Liver (tissue), 9 donors: ENCODE data around the gene DNAJC15. TPM values are rescaled to one million over a fixed set of nuclear protein-coding genes. Genes with fewer than 3 reads are reported as not detected.
A peak's percentile ranks its signal among the peaks of the same experiment; 100 is the strongest.
"Not testable (repeated sequence)": the region's sequence is repeated elsewhere in the genome, so short reads cannot be mapped to it uniquely, and the experiment has no call there.

Source experiments
- DNase-seq: peaks from one replicate; pipeline ENCODE4 v3.0.0-alpha.2; 2017; ENCODE audit warnings: low spot score
- H3K27ac ChIP-seq, 2 donors: one replicate each; pipeline ENCODE4 v1.7.0; 2013; ENCODE audit warnings: inconsistent platforms in 2 of 2, low read length in 2 of 2, control low read depth in 1 of 2, low read depth in 1 of 2, mild to moderate bottlenecking in 1 of 2
- H3K27me3 ChIP-seq, 4 donors: one replicate each; pipeline versions ENCODE4 v1.6.1 to v1.7.0; 2013; ENCODE audit warnings: low read length in 3 of 4, inconsistent platforms in 1 of 4, mild to moderate bottlenecking in 1 of 4, moderate library complexity in 1 of 4; ENCODE audit not compliant: control insufficient read depth in 4 of 4, insufficient read depth in 4 of 4
- H3K36me3 ChIP-seq, 4 donors: one replicate each; pipeline versions ENCODE4 v1.6.1 to v1.7.0; 2013; ENCODE audit warnings: low read length in 3 of 4, mild to moderate bottlenecking in 3 of 4, low read depth in 1 of 4, moderate library complexity in 1 of 4; ENCODE audit not compliant: control insufficient read depth in 4 of 4, insufficient read depth in 3 of 4
- H3K4me1 ChIP-seq, 4 donors: one replicate each; pipeline versions ENCODE4 v1.6.1 to v1.7.0; 2013; ENCODE audit warnings: low read length in 3 of 4, mild to moderate bottlenecking in 3 of 4, moderate library complexity in 1 of 4; ENCODE audit not compliant: control insufficient read depth in 4 of 4, insufficient read depth in 4 of 4
- H3K4me3 ChIP-seq, 3 donors: one replicate each; pipeline versions ENCODE4 v1.6.1 to v1.7.0; 2013; ENCODE audit warnings: low read length in 3 of 3, control low read depth in 1 of 3, low read depth in 1 of 3, mild to moderate bottlenecking in 1 of 3
- H3K9ac ChIP-seq, 2 donors: one replicate each; pipeline ENCODE4 v1.7.0; 2013; ENCODE audit warnings: low read length in 2 of 2, mild to moderate bottlenecking in 2 of 2, moderate library complexity in 2 of 2, control low read depth in 1 of 2, low read depth in 1 of 2
- H3K9me3 ChIP-seq, 4 donors: one replicate each; pipeline versions ENCODE4 v1.6.1 to v1.7.0; 2013; ENCODE audit warnings: low read length in 3 of 4; ENCODE audit not compliant: control insufficient read depth in 4 of 4
- EGR1 ChIP-seq, 2 donors: IDR thresholded peaks; 2 replicates each; pipeline ENCODE4 v1.6.1; 2016 to 2018; ENCODE audit warnings: antibody characterized with exemption in 2 of 2, low read depth in 2 of 2
- FOXA1 ChIP-seq: IDR thresholded peaks from 2 replicates; pipeline ENCODE4 v1.6.1; 2016; ENCODE audit warnings: antibody characterized with exemption
- HNF4A ChIP-seq, 2 donors: conservative IDR thresholded peaks; 2 replicates each; pipeline ENCODE4 v1.6.1; 2016; ENCODE audit warnings: antibody characterized with exemption in 2 of 2, mild to moderate bottlenecking in 2 of 2
- HNF4G ChIP-seq: IDR thresholded peaks from 2 replicates; pipeline ENCODE4 v1.6.1; 2016; ENCODE audit warnings: antibody characterized with exemption
- JUND ChIP-seq, 2 donors: IDR thresholded peaks; 2 replicates each; pipeline ENCODE4 v1.6.1; 2016; ENCODE audit warnings: antibody characterized with exemption in 2 of 2
- MAX ChIP-seq: IDR thresholded peaks from 2 replicates; pipeline ENCODE4 v1.6.1; 2016; ENCODE audit warnings: antibody characterized with exemption
- NR2F2 ChIP-seq: IDR thresholded peaks from 2 replicates; pipeline ENCODE4 v1.6.1; 2016; ENCODE audit warnings: antibody characterized with exemption
- RAD21 ChIP-seq, 2 donors: IDR thresholded peaks; 2 replicates each; pipeline ENCODE4 v1.6.1; 2016; ENCODE audit warnings: antibody characterized with exemption in 2 of 2, mild to moderate bottlenecking in 2 of 2
- REST ChIP-seq: IDR thresholded peaks from 2 replicates; pipeline ENCODE4 v1.6.1; 2016; ENCODE audit warnings: antibody characterized with exemption, mild to moderate bottlenecking
- RXRA ChIP-seq, 2 donors: IDR thresholded peaks; 2 replicates each; pipeline ENCODE4 v1.6.1; 2017 to 2018; ENCODE audit warnings: antibody characterized with exemption in 2 of 2, mild to moderate bottlenecking in 1 of 2
- SP1 ChIP-seq: IDR thresholded peaks from 2 replicates; pipeline ENCODE4 v1.6.1; 2018; ENCODE audit warnings: antibody characterized with exemption, mild to moderate bottlenecking
- TAF1 ChIP-seq: conservative IDR thresholded peaks from 2 replicates; pipeline ENCODE4 v1.6.1; 2016; ENCODE audit warnings: antibody characterized with exemption, mild to moderate bottlenecking
- ZBTB33 ChIP-seq: IDR thresholded peaks from 2 replicates; pipeline ENCODE4 v1.6.1; 2016; ENCODE audit warnings: antibody characterized with exemption
- WGBS: extraction: QIAGEN DNeasy Blood & Tissue Kit; methylation state at CpG from one replicate; pipeline ENCODE4 v1.1.7; 2013; 5-methylcytosine and 5-hydroxymethylcytosine counted together
- polyA plus RNA-seq, 2 donors: library from polyadenylated mRNA; stranded (reverse) in 1 of 2; unstranded in 1 of 2; fragments of 200-250 nt in 1 of 2; fragments of >200 nt in 1 of 2; fragmentation: Nextera tagmentation in 1 of 2; extraction: Ambion mirVana in 1 of 2; gene quantifications; one replicate each; pipeline versions ENCODE4 v1.2.1 to v1.2.3, GENCODE V29; 2013 to 2015
- total RNA-seq, 2 donors: library from RNA; depleted of rRNA; stranded (reverse); fragments of >200 nt; gene quantifications; one replicate each; pipeline ENCODE4 v1.2.3, GENCODE V29; 2014
- TF ChIP-seq, protein P1 (sequence below): fragments of 150-350 bp; IDR thresholded peaks from 2 replicates; pipeline ENCODE4 v1.5.1; 2017; ENCODE audit warnings: improper control_type of control experiment, low read depth, low read length; ENCODE audit not compliant: missing input control
- donor health status: healthy.
- donor health status: healthy.
- donor health status: healthy.
- donor health status: healthy.
- donor health status: healthy.

The DNAJC15 gene
- total and polyA plus RNA-seq, 4 donors: 5.8 to 55.4 (median 14.0) TPM

GRCh38 chr13:43058318-43058674 lies 34.9 kb downstream of the DNAJC15 start:
- peaks cover 2 to 9% (median 4%) of the 10 kb centered on the region in 4 donors for H3K4me1 ChIP-seq
- no peaks in the 10 kb centered on the region for H3K9me3 ChIP-seq
- H3K27ac ChIP-seq: peak overlapping the region in 1 of 2 donors; percentile 28
- no peak overlapping the region for H3K4me3 ChIP-seq
- no peaks in the 10 kb centered on the region for H3K36me3 ChIP-seq
- no peak overlapping the region for H3K9ac ChIP-seq
- no peak for TF ChIP-seq ZBTB33
- TF ChIP-seq REST: no peak
- no peak for TF ChIP-seq JUND (IDR thresholded peaks at IDR 0.05)
- TF ChIP-seq NR2F2: no peak
- no peak for TF ChIP-seq FOXA1
- no peak for TF ChIP-seq RAD21 (IDR thresholded peaks at IDR 0.05)
- no peak for TF ChIP-seq HNF4A (conservative IDR thresholded peaks at IDR 0.05)
- WGBS: 76% methylated on average over 1 of the region's 1 CpG
- no peak for DNase-seq
- no peaks in the 10 kb centered on the region for H3K27me3 ChIP-seq

GRCh38 chr13:43058831-43059230 lies 35.4 kb downstream of the DNAJC15 start:
- H3K9me3 ChIP-seq: no peaks in the 10 kb centered on the region
- no peaks in the 10 kb centered on the region for H3K36me3 ChIP-seq
- H3K27me3 ChIP-seq: no peaks in the 10 kb centered on the region
- peak overlapping the region in 1 of 2 donors; percentile 28 for H3K27ac ChIP-seq
- WGBS: 81% methylated on average over 6 of the region's 6 CpGs
- H3K4me1 ChIP-seq: peaks cover 2 to 9% (median 4%) of the 10 kb centered on the region in 4 donors
- no peak for DNase-seq
- H3K4me3 ChIP-seq: no peak overlapping the region
- no peak for TF ChIP-seq REST
- TF ChIP-seq, protein P1, sequence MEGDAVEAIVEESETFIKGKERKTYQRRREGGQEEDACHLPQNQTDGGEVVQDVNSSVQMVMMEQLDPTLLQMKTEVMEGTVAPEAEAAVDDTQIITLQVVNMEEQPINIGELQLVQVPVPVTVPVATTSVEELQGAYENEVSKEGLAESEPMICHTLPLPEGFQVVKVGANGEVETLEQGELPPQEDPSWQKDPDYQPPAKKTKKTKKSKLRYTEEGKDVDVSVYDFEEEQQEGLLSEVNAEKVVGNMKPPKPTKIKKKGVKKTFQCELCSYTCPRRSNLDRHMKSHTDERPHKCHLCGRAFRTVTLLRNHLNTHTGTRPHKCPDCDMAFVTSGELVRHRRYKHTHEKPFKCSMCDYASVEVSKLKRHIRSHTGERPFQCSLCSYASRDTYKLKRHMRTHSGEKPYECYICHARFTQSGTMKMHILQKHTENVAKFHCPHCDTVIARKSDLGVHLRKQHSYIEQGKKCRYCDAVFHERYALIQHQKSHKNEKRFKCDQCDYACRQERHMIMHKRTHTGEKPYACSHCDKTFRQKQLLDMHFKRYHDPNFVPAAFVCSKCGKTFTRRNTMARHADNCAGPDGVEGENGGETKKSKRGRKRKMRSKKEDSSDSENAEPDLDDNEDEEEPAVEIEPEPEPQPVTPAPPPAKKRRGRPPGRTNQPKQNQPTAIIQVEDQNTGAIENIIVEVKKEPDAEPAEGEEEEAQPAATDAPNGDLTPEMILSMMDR: no peak
- TF ChIP-seq HNF4A (conservative IDR thresholded peaks at IDR 0.05): no peak
- no peak for TF ChIP-seq FOXA1
- no peak for TF ChIP-seq MAX
- TF ChIP-seq RXRA (IDR thresholded peaks at IDR 0.05): peak in 1 of 2 donors; percentile 24
- TF ChIP-seq HNF4G: no peak
- no peak for TF ChIP-seq SP1
- TF ChIP-seq NR2F2: peak; percentile 33
- TF ChIP-seq EGR1 (IDR thresholded peaks at IDR 0.05; ENCODE audit: low read depth in 2 of 2): no peak
- no peak for TF ChIP-seq TAF1
- TF ChIP-seq JUND (IDR thresholded peaks at IDR 0.05): no peak
- H3K9ac ChIP-seq: no peak overlapping the region

GRCh38 chr13:43059779-43060178 lies 36.4 kb downstream of the DNAJC15 start:
- H3K27me3 ChIP-seq, H3K27ac ChIP-seq, DNase-seq, H3K9me3 ChIP-seq, H3K4me1 ChIP-seq, H3K4me3 ChIP-seq, H3K36me3 ChIP-seq, H3K9ac ChIP-seq: not testable (repeated sequence)
- WGBS: 96% methylated on average over 7 of the region's 7 CpGs
